GM12878 (cell line): ENCODE data around the gene CALY. TPM values are rescaled to one million over a fixed set of nuclear protein-coding genes. Genes with fewer than 3 reads are reported as not detected.

Experiments
- ATAC-seq: fragments of 200-7000 bp; cut with Tn5 transposase; 3 replicates; pipeline ENCODE4 v1.9.1; 2020; ENCODE audit warnings: mild to moderate bottlenecking, moderate library complexity
- BruUV-seq: library from RNA; stranded (reverse); fragments of 400-500 nt; replicated peaks from 2 replicates; lab custom pipeline; 2021; lab: Mats Ljungman, UMichigan
- CTCF ChIA-PET: fragments of 300-600 bp; sonication (Branson Sonifier 250); formaldehyde crosslinking; extraction: SDS; loops from one replicate; lab custom pipeline; 2021; ENCODE audit warnings: inconsistent platforms; lab: Yijun Ruan, JAX
- POLR2A ChIA-PET: fragments of 350-600 bp; formaldehyde crosslinking; extraction: SDS; loops from one replicate; lab custom pipeline; 2021; ENCODE audit warnings: inconsistent platforms; lab: Charles Lee
- RAD21 ChIA-PET: fragments of 300-600 bp; sonication (Branson Sonifier 250); formaldehyde crosslinking; loops from one replicate; lab custom pipeline; 2023; ENCODE audit warnings: antibody characterized with exemption; ENCODE audit not compliant: unreplicated experiment; lab: Charles Lee
- SMC1A ChIA-PET: fragments of 300-600 bp; sonication (Branson Sonifier 250); formaldehyde crosslinking; loops from one replicate; lab custom pipeline; 2023; ENCODE audit not compliant: unreplicated experiment, uncharacterized antibody; lab: Charles Lee
- DNase-seq: peaks from one replicate; pipeline ENCODE4 v3.0.0-alpha.2; 2011; ENCODE audit warnings: low read depth, low spot score
- FAIRE-seq: peaks from 3 replicates; lab custom pipeline; 2011; peaks lifted over from hg19 to GRCh38; lab: Jason Lieb, UNC
- H2AFZ ChIP-seq: 2 replicates; pipeline ENCODE4 v1.6.0; 2011; ENCODE audit warnings: low read depth, low read length, control low read depth; ENCODE audit not compliant: control insufficient read depth
- H3K27ac ChIP-seq: 2 replicates; pipeline ENCODE4 v1.5.1; 2011; ENCODE audit warnings: control low read depth; ENCODE audit not compliant: control insufficient read depth, insufficient read depth
- H3K27me3 ChIP-seq, 2 experiments: replicated peaks in 1 of 2; 2 replicates each; pipeline versions ENCODE4 v1.6.0 to v1.6.1; 2011; ENCODE audit warnings: low read length in 1 of 2; ENCODE audit not compliant: control insufficient read depth in 2 of 2, insufficient read depth in 2 of 2
- H3K36me3 ChIP-seq, 2 experiments: 2 replicates each; pipeline ENCODE4 v1.5.1; 2011; ENCODE audit warnings: low read length in 1 of 2; ENCODE audit not compliant: control insufficient read depth in 2 of 2, insufficient read depth in 2 of 2
- H3K4me1 ChIP-seq: 2 replicates; pipeline ENCODE4 v1.6.1; 2011; ENCODE audit warnings: mild to moderate bottlenecking, low read length, moderate library complexity, mixed read lengths; ENCODE audit not compliant: control insufficient read depth, insufficient read depth
- H3K4me2 ChIP-seq: 2 replicates; pipeline ENCODE4 v1.6.0; 2011; ENCODE audit warnings: control low read depth; ENCODE audit not compliant: control insufficient read depth, insufficient read depth
- H3K4me3 ChIP-seq: fragments of 200-600 bp; sonication (generic); 2 replicates; pipeline ENCODE4 v1.5.1; 2016
- H3K79me2 ChIP-seq: 2 replicates; pipeline ENCODE4 v1.6.0; 2011; ENCODE audit warnings: low read length; ENCODE audit not compliant: control insufficient read depth, insufficient read depth
- H3K9ac ChIP-seq: 2 replicates; pipeline ENCODE4 v1.8.0; 2011; ENCODE audit warnings: low read length, control low read depth, mixed read lengths; ENCODE audit not compliant: control insufficient read depth, insufficient read depth
- H3K9me3 ChIP-seq: replicated peaks from 3 replicates; pipeline ENCODE4 v1.5.1; 2011; ENCODE audit warnings: mild to moderate bottlenecking, low read length; ENCODE audit not compliant: control insufficient read depth, insufficient read depth
- H4K20me1 ChIP-seq: 2 replicates; pipeline ENCODE4 v1.6.0; 2011; ENCODE audit not compliant: control insufficient read depth, insufficient read depth
- ASH2L ChIP-seq: fragments of 300-600, 200-600 bp; sonication (generic); IDR thresholded peaks from 2 replicates; pipeline ENCODE4 v1.6.1; 2017; ENCODE audit warnings: low read depth, mild to moderate bottlenecking, borderline replicate concordance
- CBFB ChIP-seq: IDR thresholded peaks from 2 replicates; pipeline ENCODE4 v1.6.1; 2016; ENCODE audit warnings: antibody characterized with exemption, low read depth
- CREM ChIP-seq: IDR thresholded peaks from 2 replicates; pipeline ENCODE4 v1.6.1; 2014; ENCODE audit warnings: antibody characterized with exemption, low read depth
- GABPA ChIP-seq: IDR thresholded peaks from 2 replicates; pipeline ENCODE4 v1.6.1; 2014; ENCODE audit warnings: antibody characterized with exemption, low read depth, mild to moderate bottlenecking, inconsistent platforms
- MYB ChIP-seq: fragments of 150-350 bp; IDR thresholded peaks from 2 replicates; pipeline ENCODE4 v1.6.1; 2014; ENCODE audit warnings: mild to moderate bottlenecking, low read depth, low read length, borderline replicate concordance
- MYC ChIP-seq: IDR thresholded peaks from 2 replicates; pipeline ENCODE4 v1.6.1; 2011; ENCODE audit warnings: mild to moderate bottlenecking, low read length, moderate library complexity, inconsistent platforms; ENCODE audit not compliant: insufficient read depth, insufficient replicate concordance, insufficient read length, severe bottlenecking
- NBN ChIP-seq: fragments of 450-650 bp; IDR thresholded peaks from 2 replicates; pipeline ENCODE4 v1.6.1; 2016
- RAD21 ChIP-seq: IDR thresholded peaks from 2 replicates; pipeline ENCODE4 v1.6.1; 2011; ENCODE audit warnings: mild to moderate bottlenecking, low read depth, low read length, moderate library complexity; ENCODE audit not compliant: insufficient read depth
- RB1 ChIP-seq: fragments of 450-650 bp; formaldehyde crosslinking; IDR thresholded peaks from 2 replicates; pipeline ENCODE4 v1.6.1; 2017; ENCODE audit warnings: mild to moderate bottlenecking, borderline replicate concordance
- SMAD5 ChIP-seq: IDR thresholded peaks from 2 replicates; pipeline ENCODE4 v1.6.1; 2016; ENCODE audit warnings: antibody characterized with exemption, low read depth
- SMC3 ChIP-seq: IDR thresholded peaks from 2 replicates; pipeline ENCODE4 v1.6.1; 2011; ENCODE audit warnings: low read length, improper control_type of control experiment, borderline replicate concordance
- TBL1XR1 ChIP-seq: IDR thresholded peaks from 2 replicates; pipeline ENCODE4 v1.6.1; 2012; ENCODE audit warnings: low read depth, low read length, improper control_type of control experiment
- ZNF207 ChIP-seq: fragments of 450-650 bp; IDR thresholded peaks from 2 replicates; pipeline ENCODE4 v1.6.1; 2014; ENCODE audit warnings: antibody characterized with exemption, mild to moderate bottlenecking, borderline replicate concordance
- ZZZ3 ChIP-seq: IDR thresholded peaks from 2 replicates; pipeline ENCODE4 v1.6.1; 2011; ENCODE audit warnings: low read depth; ENCODE audit not compliant: control insufficient read depth, insufficient read length
- WGBS: methylation state at CpG from one replicate; pipeline ENCODE4 v1.1.6; 2016; ENCODE audit warnings: low lambda C conversion rate; ENCODE audit not compliant: insufficient replicate concordance, insufficient coverage; ENCODE audit errors: missing lambda C conversion rate; 5-methylcytosine and 5-hydroxymethylcytosine counted together
- in situ Hi-C: fragments of 300-500 bp; cut with MboI; formaldehyde crosslinking; loops from 9 replicates; pipeline ENCODE4 v1.14.3; 2018; ENCODE audit warnings: mixed read lengths
- intact Hi-C: fragments of 100-400 bp; cut with micrococcal nuclease; formaldehyde crosslinking; loops from one replicate; pipeline ENCODE4 v1.14.2; 2022; ENCODE audit not compliant: unreplicated experiment
- polyA plus RNA-seq, 11 experiments: library from polyadenylated mRNA; depleted of rRNA in 4 of 11; unstranded in 6 of 11; stranded (reverse) in 5 of 11; fragments of >200 nt; fragmentation: Nextera tagmentation in 4 of 11; fragmentation: Illumina TruSeq in 1 of 11; extraction: Ambion mirVana in 4 of 11; extraction: Trizol in 1 of 11; gene quantifications; 1 replicate in 1 of 11; 2 replicates in 10 of 11; pipeline versions ENCODE4 v1.2.1 to v1.2.3, GENCODE V29; 2011 to 2016; ENCODE audit warnings: inconsistent platforms in 2 of 11, missing spikeins in 2 of 11, low read depth in 1 of 11
- total RNA-seq, 4 experiments: library from RNA; depleted of rRNA in 3 of 4; stranded (reverse); fragments of >200 nt in 3 of 4; fragmentation: Illumina TruSeq in 1 of 4; extraction: Trizol in 1 of 4; gene quantifications; 2 replicates each; pipeline versions ENCODE4 v1.2.1 to v1.2.3, GENCODE V29; 2013 to 2021

The CALY gene
- total and polyA plus RNA-seq, 10 of the 15 experiments (the other 5 are each of a cell fraction or from before 2014, with no cell fraction given) = 0.07 TPM; not detected in 9

GRCh38 chr10:133366751-133367150 lies 30.1 kb upstream of the CALY start:
- RAD21 ChIA-PET = no interaction called here
- no peaks in the 10 kb centered on the region for H4K20me1 ChIP-seq
- BruUV-seq = no TSS peak
- H2AFZ ChIP-seq = no peak overlapping the region
- H3K9me3 ChIP-seq = no peaks in the 10 kb centered on the region
- TF ChIP-seq CREM = no peak
- TF ChIP-seq TBL1XR1 = no peak
- TF ChIP-seq CBFB = no peak
- no peak for TF ChIP-seq MYB
- TF ChIP-seq RB1 = no peak
- no peak for TF ChIP-seq RAD21
- no peak for TF ChIP-seq SMC3
- no peak for TF ChIP-seq NBN
- no peak for TF ChIP-seq SMAD5
- TF ChIP-seq ZZZ3 = no peak
- no peak for TF ChIP-seq ZNF207
- TF ChIP-seq ASH2L = no peak
- no peak for TF ChIP-seq GABPA
- TF ChIP-seq MYC = no peak
- ATAC-seq = no peak
- no peak overlapping the region for H3K4me3 ChIP-seq
- no peaks in the 10 kb centered on the region; the same call in 1 of the 2 replicates for H3K79me2 ChIP-seq
- H3K4me1 ChIP-seq = peaks cover 8% of the 10 kb centered on the region
- no peak for DNase-seq
- H3K27me3 ChIP-seq = no peaks in the 10 kb centered on the region
- in situ Hi-C loops = no loop called here
- intact Hi-C loops = no loop called here
- no peak for FAIRE-seq
- H3K36me3 ChIP-seq = peaks cover 5 to 13% of the 10 kb centered on the region in 2 experiments
- WGBS = 98% methylated on average over 9 of the region's 13 CpGs
- CTCF ChIA-PET = no interaction called here
- no peak overlapping the region for H3K9ac ChIP-seq
- POLR2A ChIA-PET = no interaction called here
- no peak overlapping the region for H3K27ac ChIP-seq
- SMC1A ChIA-PET = no interaction called here
- H3K4me2 ChIP-seq = no peak overlapping the region
